ENCODE measurements around the gene KIF24. TPM values are rescaled to one million over a fixed set of nuclear protein-coding genes. Genes with fewer than 3 reads are reported as not detected.

The KIF24 gene
- total and polyA plus RNA-seq, 2 donors (not counting 1 experiment from before 2014, with no cell fraction given): 0.07 to 0.79 TPM

- Histone ChIP-seq H2AFZ (ENCODE audit: insufficient read depth, low read depth, low read length, poor library complexity, severe bottlenecking) (peak overlapping the region; percentile 87), H3K4me3 (ENCODE audit: control extremely low read depth in 1 of 5, extremely low read depth in 1 of 5, insufficient read depth in 1 of 5, low read depth in 2 of 5, low read length in 4 of 5) (peak overlapping the region; percentile 69 to 85 (median 80)), H3K9me3 (ENCODE audit: control extremely low read depth in 1 of 3, control insufficient read depth in 2 of 3, insufficient read depth in 1 of 3, low read length in 2 of 3) (peaks cover 0 to 28% (median 0%) of the 10 kb centered on the region in 3 donors), H3K27me3 (replicated peaks in 1 of 4; ENCODE audit: control extremely low read depth in 1 of 4, control insufficient read depth in 3 of 4, insufficient read depth in 4 of 4, low read length in 3 of 4) (peaks cover 0 to 9% (median 2%) of the 10 kb centered on the region in 4 experiments), H3K27ac (ENCODE audit: low read length in 2 of 2) (no peak overlapping the region), H3K36me3 (replicated peaks in 1 of 2; ENCODE audit: control extremely low read depth in 1 of 2, control insufficient read depth in 1 of 2, extremely low read depth in 1 of 2, insufficient read depth in 2 of 2, low read length in 1 of 2) (no peaks in the 10 kb centered on the region), H3K4me1 (ENCODE audit: control insufficient read depth in 2 of 2, insufficient read depth in 2 of 2, low read length in 2 of 2) (peaks cover 25 to 38% of the 10 kb centered on the region in 2 donors), H3K4me2 (replicated peaks; ENCODE audit: low read depth, low read length, poor library complexity, severe bottlenecking) (peak overlapping the region; percentile 99), H3K9ac (ENCODE audit: low read length) (peak overlapping the region; percentile 77), H4K20me1 (ENCODE audit: control insufficient read depth, insufficient read depth, low read length, poor library complexity, severe bottlenecking) (no peaks in the 10 kb centered on the region), H3K79me2 (ENCODE audit: control insufficient read depth, insufficient read depth, low read length) (no peaks in the 10 kb centered on the region)
- DNase-seq (peak; percentile 76), ATAC-seq (ENCODE audit: low read depth) (peak; percentile 13)
- peak overlapping the region; percentile 98 for H3K4me3 Mint-ChIP-seq
- no peaks in the 10 kb centered on the region for H3K27me3 Mint-ChIP-seq
- no peaks in the 10 kb centered on the region for H3K9me3 Mint-ChIP-seq (ENCODE audit: insufficient read depth)
- CTCF ChIA-PET: interaction anchor here (1.0 to 5.7 kb wide), 5 partner anchors 28 to 561 kb away, joined by 3 to 72 read pairs (median 5); no protein-coding TSS in a partner anchor
- intact Hi-C loops (cut with micrococcal nuclease): loop anchor here (1.0 to 10.0 kb wide), 12 partner anchors 47 to 901 kb away; partner anchors contain the start of genes ATOSB, DCAF12, DNAI1 and FAM219A
- WGBS (ENCODE audit: insufficient coverage): 5% methylated on average over 20 of the region's 22 CpGs
- peaks cover 34% of the 10 kb centered on the region for H3K4me1 Mint-ChIP-seq
- peak; percentile 55 for TF ChIP-seq CTCF (IDR thresholded peaks at IDR 0.05)
- TF ChIP-seq EZH2 (IDR thresholded peaks at IDR 0.05; ENCODE audit: borderline replicate concordance, insufficient read depth, low read depth, low read length, poor library complexity, severe bottlenecking): no peak
- POLR2A ChIA-PET: interaction anchor here (0.6 to 1.9 kb wide), 3 partner anchors 44 to 194 kb away, joined by 4 to 5 read pairs (median 4); no protein-coding TSS in a partner anchor
- H3K27ac Mint-ChIP-seq: peak overlapping the region; percentile 91
These were observed 47.0 kb upstream of the KIF24 start for GRCh38 chr9:34375901-34376595.
